Suprapubic skin (tissue), 4 donors: ENCODE measurements around the gene ARMH3.

Experiments used
- EP300 ChIP-seq: sonication (generic); formaldehyde crosslinking; IDR thresholded peaks from one replicate; pipeline ENCODE4 v1.6.1; 2017; ENCODE audit warnings: antibody characterized with exemption
- POLR2A ChIP-seq, 2 donors: fragments of 450-650 bp; IDR thresholded peaks; one replicate each; pipeline ENCODE4 v1.6.1; 2017; ENCODE audit warnings: antibody characterized with exemption in 2 of 2, mild to moderate bottlenecking in 2 of 2, moderate library complexity in 2 of 2
- POLR2AphosphoS5 ChIP-seq, 3 donors: sonication (generic); formaldehyde crosslinking; IDR thresholded peaks; one replicate each; pipeline ENCODE4 v1.6.1; 2017; ENCODE audit warnings: antibody characterized with exemption in 3 of 3
- TF ChIP-seq, protein P1 (sequence below), 2 donors: fragments of 200-600 bp in 1 of 2; fragments of 450-650 bp in 1 of 2; sonication (generic) in 1 of 2; IDR thresholded peaks; one replicate each; pipeline ENCODE4 v1.5.1; 2016 to 2019; ENCODE audit warnings: antibody characterized with exemption in 2 of 2, mild to moderate bottlenecking in 1 of 2, moderate library complexity in 1 of 2

DNA sequence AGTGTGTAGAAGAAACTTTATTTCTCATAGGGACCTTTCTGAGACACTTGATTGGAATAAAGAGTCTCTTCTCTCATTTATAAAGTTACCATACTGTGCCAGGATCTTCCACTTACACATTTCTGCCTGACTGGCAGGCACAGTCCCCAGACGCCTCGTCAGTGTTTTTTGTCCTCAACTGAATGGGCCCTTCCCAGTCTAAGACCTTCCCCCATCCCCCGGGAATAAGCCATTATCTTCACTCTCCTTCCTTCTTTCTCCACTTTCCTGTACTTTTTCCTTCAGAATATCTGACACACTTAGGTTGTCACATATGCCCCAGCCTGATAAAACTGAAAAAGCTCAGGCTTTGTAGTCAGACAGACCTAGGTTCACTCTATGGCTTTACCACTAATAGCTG is 177.1 kb downstream of the ARMH3 start:
- TF ChIP-seq POLR2AphosphoS5 (IDR thresholded peaks at IDR 0.05) (no peak), EP300 (no peak), POLR2A (IDR thresholded peaks at IDR 0.05) (no peak)
- TF ChIP-seq, protein P1, sequence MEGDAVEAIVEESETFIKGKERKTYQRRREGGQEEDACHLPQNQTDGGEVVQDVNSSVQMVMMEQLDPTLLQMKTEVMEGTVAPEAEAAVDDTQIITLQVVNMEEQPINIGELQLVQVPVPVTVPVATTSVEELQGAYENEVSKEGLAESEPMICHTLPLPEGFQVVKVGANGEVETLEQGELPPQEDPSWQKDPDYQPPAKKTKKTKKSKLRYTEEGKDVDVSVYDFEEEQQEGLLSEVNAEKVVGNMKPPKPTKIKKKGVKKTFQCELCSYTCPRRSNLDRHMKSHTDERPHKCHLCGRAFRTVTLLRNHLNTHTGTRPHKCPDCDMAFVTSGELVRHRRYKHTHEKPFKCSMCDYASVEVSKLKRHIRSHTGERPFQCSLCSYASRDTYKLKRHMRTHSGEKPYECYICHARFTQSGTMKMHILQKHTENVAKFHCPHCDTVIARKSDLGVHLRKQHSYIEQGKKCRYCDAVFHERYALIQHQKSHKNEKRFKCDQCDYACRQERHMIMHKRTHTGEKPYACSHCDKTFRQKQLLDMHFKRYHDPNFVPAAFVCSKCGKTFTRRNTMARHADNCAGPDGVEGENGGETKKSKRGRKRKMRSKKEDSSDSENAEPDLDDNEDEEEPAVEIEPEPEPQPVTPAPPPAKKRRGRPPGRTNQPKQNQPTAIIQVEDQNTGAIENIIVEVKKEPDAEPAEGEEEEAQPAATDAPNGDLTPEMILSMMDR (IDR thresholded peaks at IDR 0.05), result no peak
